Measurements from ENCODE around the gene MCOLN1. TPM values are rescaled to one million over a fixed set of nuclear protein-coding genes. Genes with fewer than 3 reads are reported as not detected.
"Not testable (repeated sequence)": the region's sequence is repeated elsewhere in the genome, so short reads cannot be mapped to it uniquely, and the experiment has no call there.

The MCOLN1 gene
- total RNA-seq, 1 donor from 2014 or later: 18.5 TPM

- intact Hi-C loops (cut with micrococcal nuclease): no loop called here
- ATAC-seq: no peak
- no peak for DNase-seq
Observed at GRCh38 chr19:7558667-7559066, 36.2 kb downstream of the MCOLN1 start.

- DNase-seq (no peak), ATAC-seq (no peak)
- intact Hi-C loops (cut with micrococcal nuclease): no loop called here
Observed at GRCh38 chr19:7559102-7559501, 36.7 kb downstream of the MCOLN1 start.

- intact Hi-C loops (cut with micrococcal nuclease): no loop called here
- DNase-seq (no peak), ATAC-seq (no peak)
Observed at GRCh38 chr19:7560255-7560654, 37.8 kb downstream of the MCOLN1 start.

GRCh38 chr19:7561325-7561724 lies 38.9 kb downstream of the MCOLN1 start:
- intact Hi-C loops (cut with micrococcal nuclease): no loop called here
- DNase-seq (no peak), ATAC-seq (peak; percentile 19)

GRCh38 chr19:7562646-7563393 lies 40.4 kb downstream of the MCOLN1 start:
- DNase-seq (no peak), ATAC-seq (no peak)
- intact Hi-C loops (cut with micrococcal nuclease): no loop called here

- intact Hi-C loops (cut with micrococcal nuclease): loop anchor here (5.0 kb wide), 1 partner anchor 237 kb away; no protein-coding TSS in a partner anchor
- no peak for ATAC-seq
- DNase-seq: no peak
Observed at GRCh38 chr19:7564866-7565265, 42.4 kb downstream of the MCOLN1 start.

- ATAC-seq: no peak
- no peak for DNase-seq
- intact Hi-C loops (cut with micrococcal nuclease): loop anchor here (5.0 kb wide), 1 partner anchor 237 kb away; no protein-coding TSS in a partner anchor
Observed at GRCh38 chr19:7565332-7565731, 42.9 kb downstream of the MCOLN1 start.

GRCh38 chr19:7570761-7571160 lies 48.3 kb downstream of the MCOLN1 start:
- intact Hi-C loops (cut with micrococcal nuclease): no loop called here
- DNase-seq (no peak), ATAC-seq (no peak)

GRCh38 chr19:7575434-7576040 lies 53.1 kb downstream of the MCOLN1 start:
- DNase-seq (no peak), ATAC-seq (no peak)
- intact Hi-C loops (cut with micrococcal nuclease): no loop called here

GRCh38 chr19:7577422-7577821 lies 55.0 kb downstream of the MCOLN1 start:
- ATAC-seq; intact Hi-C loops (cut with micrococcal nuclease); DNase-seq: not testable (repeated sequence)

GRCh38 chr19:7578127-7578526 lies 55.7 kb downstream of the MCOLN1 start:
- intact Hi-C loops (cut with micrococcal nuclease): no loop called here
- ATAC-seq: no peak
- DNase-seq: no peak

GRCh38 chr19:7579182-7579581 lies 56.8 kb downstream of the MCOLN1 start:
- no peak for ATAC-seq
- DNase-seq: no peak
- intact Hi-C loops (cut with micrococcal nuclease): no loop called here

- DNase-seq (no peak), ATAC-seq (no peak)
- intact Hi-C loops (cut with micrococcal nuclease): no loop called here
Observed at GRCh38 chr19:7582446-7582845, 60.0 kb downstream of the MCOLN1 start.

Other genes starting within 250 kb of the MCOLN1 start
- 62.6 TPM for gene INSR, start 228.2 kb upstream of the MCOLN1 start, total RNA-seq
- 10.1 TPM for gene ARHGEF18, start 173.7 kb upstream of the MCOLN1 start, total RNA-seq
- 0.84 TPM for gene PEX11G, start 33.6 kb upstream of the MCOLN1 start, total RNA-seq
- 101 TPM for gene ZNF358, start 6.5 kb upstream of the MCOLN1 start, total RNA-seq
- 55.6 TPM for gene PNPLA6, start 13.1 kb downstream of the MCOLN1 start, total RNA-seq
- gene CAMSAP3, start 73.2 kb downstream of the MCOLN1 start, total RNA-seq: 2.6 TPM
- 27.5 TPM for gene XAB2, start 106.9 kb downstream of the MCOLN1 start, total RNA-seq
- 206 TPM for gene PET100, start 107.2 kb downstream of the MCOLN1 start, total RNA-seq
- 6.5 TPM for gene PCP2, start 111.1 kb downstream of the MCOLN1 start, total RNA-seq
- 9.7 TPM for gene STXBP2, start 114.5 kb downstream of the MCOLN1 start, total RNA-seq
- gene RETN, start 146.4 kb downstream of the MCOLN1 start, total RNA-seq: not detected
- 0.72 TPM for gene MCEMP1, start 154.5 kb downstream of the MCOLN1 start, total RNA-seq
- gene TRAPPC5, start 158.2 kb downstream of the MCOLN1 start, total RNA-seq: 111 TPM
- gene FCER2, start 179.5 kb downstream of the MCOLN1 start, total RNA-seq: 0.17 TPM
- gene CLEC4G, start 209.5 kb downstream of the MCOLN1 start, total RNA-seq: 0.42 TPM
- gene CD209, start 224.9 kb downstream of the MCOLN1 start, total RNA-seq: 10.0 TPM
- gene CLEC4M, start 240.6 kb downstream of the MCOLN1 start, total RNA-seq: not detected